Cardiac muscle cell (in vitro differentiated cells and primary cell): ENCODE results near the gene CLEC14A. TPM values are rescaled to one million over a fixed set of nuclear protein-coding genes. Genes with fewer than 3 reads are reported as not detected.

Experiments
- DNase-seq, 2 donors: peaks; one replicate each; pipeline versions ENCODE4 v3.0.0 to v3.0.0-alpha.2; 2010 to 2017; ENCODE audit warnings: low read depth in 1 of 2, low spot score in 1 of 2
- H3K27ac ChIP-seq: fragments of 200-600 bp; sonication (generic); 2 replicates; pipeline ENCODE4 v1.5.1; 2016
- H3K27me3 ChIP-seq: fragments of 200-600 bp; sonication (generic); 2 replicates; pipeline ENCODE4 v1.6.0; 2016; ENCODE audit warnings: control low read depth
- H3K36me3 ChIP-seq: fragments of 200-600 bp; sonication (generic); 2 replicates; pipeline ENCODE4 v1.5.1; 2016; ENCODE audit warnings: control low read depth
- H3K4me1 ChIP-seq: fragments of 200-600 bp; sonication (generic); 2 replicates; pipeline ENCODE4 v1.8.1; 2017; ENCODE audit warnings: low read depth, mild to moderate bottlenecking, mixed run types
- H3K4me3 ChIP-seq: fragments of 200-600 bp; sonication (generic); 2 replicates; pipeline ENCODE4 v1.5.1; 2016; ENCODE audit warnings: mild to moderate bottlenecking
- H3K9me3 ChIP-seq: fragments of 200-600 bp; sonication (generic); 2 replicates; pipeline ENCODE4 v1.5.1; 2017; ENCODE audit warnings: low read depth, mild to moderate bottlenecking, control low read depth
- polyA plus RNA-seq: library from polyadenylated mRNA; unstranded; fragments of >200 nt; fragmentation: Nextera tagmentation; extraction: Ambion mirVana; gene quantifications from 2 replicates; pipeline ENCODE4 v1.2.1, GENCODE V29; 2016
- total RNA-seq: library from RNA; depleted of rRNA; stranded (reverse); fragments of >200 nt; gene quantifications from 2 replicates; pipeline ENCODE4 v1.2.3, GENCODE V29; 2016
- TF ChIP-seq, protein P1 (sequence below): IDR thresholded peaks from 2 replicates; pipeline ENCODE4 v1.5.1; 2012; ENCODE audit warnings: low read depth, mild to moderate bottlenecking, low read length

CLEC14A gene
- total and polyA plus RNA-seq, 2 experiments from 2014 or later = 0.42 TPM; not detected in 1

DNA sequence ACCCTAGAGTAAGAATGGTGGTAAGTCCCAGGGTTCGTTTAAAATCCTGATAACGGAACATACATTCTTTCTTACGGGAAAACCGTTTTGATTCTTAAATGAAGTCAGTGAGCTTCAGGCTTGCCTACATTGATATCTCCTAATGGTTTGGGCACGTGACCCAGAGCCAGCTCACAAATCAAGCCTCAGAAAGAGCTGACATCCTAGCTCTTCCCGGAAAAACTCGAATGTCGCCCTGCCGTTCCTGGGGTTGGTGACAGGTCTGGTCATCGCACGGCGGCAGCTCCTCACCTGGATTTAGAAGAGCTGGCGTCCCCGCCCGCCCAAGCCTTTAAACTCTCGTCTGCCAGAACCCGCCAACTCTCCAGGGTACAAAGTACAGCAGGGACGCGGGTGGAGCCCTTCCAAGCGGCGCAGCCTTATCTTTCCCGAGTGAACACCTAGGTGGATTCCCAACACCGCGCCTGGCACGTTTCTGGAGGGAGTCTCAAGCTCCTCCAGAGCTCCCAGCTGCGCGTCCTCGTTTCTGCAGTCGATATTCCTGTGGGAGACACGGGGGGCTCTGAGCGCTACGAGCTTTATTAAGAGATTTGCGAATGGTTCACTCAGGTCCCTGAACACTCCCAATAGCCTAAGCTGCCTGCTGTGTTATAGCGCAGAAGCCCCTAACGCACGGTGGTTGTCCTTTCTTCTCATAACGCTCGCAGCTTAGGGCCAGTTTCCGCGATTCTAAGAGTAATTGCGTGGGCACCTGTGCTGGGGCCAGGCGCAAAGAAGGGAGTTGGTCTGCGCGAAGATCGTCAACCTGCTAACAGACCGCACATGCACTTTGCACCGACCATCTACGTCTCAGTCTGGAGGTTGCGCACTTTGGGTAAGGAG, 47.9 kb downstream of the CLEC14A start, which contains the start of gene SSTR1:
Gene SSTR1, plus strand, starts transcription at position 169 of the 882 bp plus-strand sequence. CDS start 1,486 bp downstream, outside the sequence.
- H3K4me3 ChIP-seq = peak within 1 kb of the TSS; percentile 12
- DNase-seq = peak; percentile 16 to 27
- peaks cover 85% of the 10 kb centered on the region for H3K27me3 ChIP-seq
- TF ChIP-seq, protein P1, sequence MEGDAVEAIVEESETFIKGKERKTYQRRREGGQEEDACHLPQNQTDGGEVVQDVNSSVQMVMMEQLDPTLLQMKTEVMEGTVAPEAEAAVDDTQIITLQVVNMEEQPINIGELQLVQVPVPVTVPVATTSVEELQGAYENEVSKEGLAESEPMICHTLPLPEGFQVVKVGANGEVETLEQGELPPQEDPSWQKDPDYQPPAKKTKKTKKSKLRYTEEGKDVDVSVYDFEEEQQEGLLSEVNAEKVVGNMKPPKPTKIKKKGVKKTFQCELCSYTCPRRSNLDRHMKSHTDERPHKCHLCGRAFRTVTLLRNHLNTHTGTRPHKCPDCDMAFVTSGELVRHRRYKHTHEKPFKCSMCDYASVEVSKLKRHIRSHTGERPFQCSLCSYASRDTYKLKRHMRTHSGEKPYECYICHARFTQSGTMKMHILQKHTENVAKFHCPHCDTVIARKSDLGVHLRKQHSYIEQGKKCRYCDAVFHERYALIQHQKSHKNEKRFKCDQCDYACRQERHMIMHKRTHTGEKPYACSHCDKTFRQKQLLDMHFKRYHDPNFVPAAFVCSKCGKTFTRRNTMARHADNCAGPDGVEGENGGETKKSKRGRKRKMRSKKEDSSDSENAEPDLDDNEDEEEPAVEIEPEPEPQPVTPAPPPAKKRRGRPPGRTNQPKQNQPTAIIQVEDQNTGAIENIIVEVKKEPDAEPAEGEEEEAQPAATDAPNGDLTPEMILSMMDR = no peak
- no peaks in the 10 kb centered on the region for H3K9me3 ChIP-seq
- H3K4me1 ChIP-seq = no peaks in the 10 kb centered on the region
- no peak within 1 kb of the TSS for H3K27ac ChIP-seq
- no peaks in the 10 kb centered on the region for H3K36me3 ChIP-seq

DNA sequence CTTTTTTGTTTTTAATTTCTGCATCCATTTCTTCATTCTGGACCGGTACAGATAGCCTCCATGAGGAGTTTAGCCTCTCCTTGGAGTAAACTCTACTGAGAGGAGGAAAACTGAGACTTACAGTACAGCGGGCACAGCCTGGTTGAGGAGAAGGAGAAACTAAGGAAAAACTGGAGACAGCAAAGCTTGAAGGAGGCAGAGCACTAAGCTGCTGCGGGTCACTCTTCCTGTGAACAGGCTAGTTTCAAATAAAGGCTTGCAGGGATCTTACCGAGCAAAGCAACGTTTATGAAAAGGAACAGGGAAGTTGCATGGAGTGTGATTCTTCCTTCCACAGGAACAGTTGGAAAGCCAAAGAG, 48.5 kb downstream of the CLEC14A start:
- TF ChIP-seq, protein P1 = no peak
- peaks cover 79% of the 10 kb centered on the region for H3K27me3 ChIP-seq
- H3K4me3 ChIP-seq = peak overlapping the region; percentile 12
- H3K27ac ChIP-seq = no peak overlapping the region
- DNase-seq = peak in 1 of 2 donors; percentile 9
- no peaks in the 10 kb centered on the region for H3K36me3 ChIP-seq
- no peaks in the 10 kb centered on the region for H3K9me3 ChIP-seq
- no peaks in the 10 kb centered on the region for H3K4me1 ChIP-seq

DNA sequence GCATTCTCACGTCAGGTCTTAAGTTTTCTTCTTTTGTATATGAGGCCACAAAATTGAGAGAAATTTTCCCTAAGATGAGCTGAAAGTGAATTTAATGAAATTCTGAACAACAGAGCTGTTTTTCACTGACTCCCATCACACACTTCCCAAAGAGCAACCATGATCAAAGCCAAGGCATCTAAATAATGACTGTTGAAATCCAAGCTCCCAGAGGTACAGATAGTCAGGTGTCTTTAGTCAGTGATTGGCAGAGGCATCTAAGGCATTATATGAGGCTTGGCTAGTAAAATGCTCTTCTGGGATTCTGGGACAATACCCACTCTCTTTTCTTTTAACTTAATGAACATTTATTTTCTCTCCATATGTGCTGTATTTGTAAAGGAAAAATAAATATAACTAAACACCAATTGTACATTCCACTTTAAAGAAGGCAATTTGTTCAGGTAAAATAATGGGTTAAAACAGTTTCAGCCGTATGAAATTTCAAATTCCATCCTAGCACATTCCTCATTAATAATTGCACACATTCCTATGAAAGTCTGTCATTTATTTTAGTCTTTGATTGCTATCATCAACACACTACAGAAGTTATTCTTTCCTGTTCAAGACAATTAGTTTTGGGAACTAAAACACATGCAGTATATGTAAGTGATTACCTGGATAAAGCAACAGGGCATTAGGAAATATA, 49.1 kb downstream of the CLEC14A start:
- H3K4me3 ChIP-seq = no peak overlapping the region

DNA sequence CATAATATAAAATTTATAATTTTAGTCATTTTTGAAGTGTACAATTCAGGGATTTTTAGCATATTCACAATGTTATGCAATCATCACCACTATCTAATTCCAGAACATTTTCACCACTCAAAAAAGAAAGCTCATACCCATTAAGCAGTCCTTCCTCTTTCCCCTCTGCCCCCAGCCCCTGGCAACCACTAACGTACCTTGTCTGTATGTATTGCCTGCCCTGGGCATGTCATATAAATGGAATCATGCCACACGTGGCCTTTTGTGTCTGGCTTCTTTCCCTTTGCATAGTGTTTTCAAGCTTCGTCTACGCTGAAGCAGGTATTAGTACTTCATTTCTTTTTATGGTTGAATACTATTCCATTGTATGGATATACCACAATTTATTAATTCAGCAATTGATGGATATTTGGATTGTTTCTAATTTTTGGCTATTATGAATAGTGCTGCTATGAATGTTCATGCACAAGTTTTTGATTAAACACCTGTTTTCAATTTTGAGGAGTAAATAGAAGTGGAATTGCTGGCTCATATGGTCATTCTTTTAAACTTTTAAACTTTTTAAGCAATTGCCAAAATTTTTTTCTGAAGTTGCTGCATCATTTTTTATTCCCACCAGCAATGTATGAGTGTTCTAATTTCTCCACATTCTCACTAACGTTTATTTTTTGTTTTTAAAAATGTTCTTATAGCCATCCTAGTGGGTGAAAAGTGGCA, 49.8 kb downstream of the CLEC14A start:
- no peaks in the 10 kb centered on the region for H3K9me3 ChIP-seq
- H3K36me3 ChIP-seq = no peaks in the 10 kb centered on the region
- no peak for DNase-seq
- no peaks in the 10 kb centered on the region for H3K4me1 ChIP-seq
- no peak overlapping the region for H3K4me3 ChIP-seq
- TF ChIP-seq, protein P1 = no peak
- peaks cover 66% of the 10 kb centered on the region for H3K27me3 ChIP-seq
- H3K27ac ChIP-seq = no peak overlapping the region

More for the DNA sequence above, 49.1 kb downstream of the CLEC14A start:
- Histone ChIP-seq H3K27ac (no peak overlapping the region), H3K4me1 (no peaks in the 10 kb centered on the region), H3K9me3 (no peaks in the 10 kb centered on the region), H3K36me3 (no peaks in the 10 kb centered on the region), H3K27me3 (peaks cover 74% of the 10 kb centered on the region)
- DNase-seq = no peak
- TF ChIP-seq, protein P1 = no peak

DNA sequence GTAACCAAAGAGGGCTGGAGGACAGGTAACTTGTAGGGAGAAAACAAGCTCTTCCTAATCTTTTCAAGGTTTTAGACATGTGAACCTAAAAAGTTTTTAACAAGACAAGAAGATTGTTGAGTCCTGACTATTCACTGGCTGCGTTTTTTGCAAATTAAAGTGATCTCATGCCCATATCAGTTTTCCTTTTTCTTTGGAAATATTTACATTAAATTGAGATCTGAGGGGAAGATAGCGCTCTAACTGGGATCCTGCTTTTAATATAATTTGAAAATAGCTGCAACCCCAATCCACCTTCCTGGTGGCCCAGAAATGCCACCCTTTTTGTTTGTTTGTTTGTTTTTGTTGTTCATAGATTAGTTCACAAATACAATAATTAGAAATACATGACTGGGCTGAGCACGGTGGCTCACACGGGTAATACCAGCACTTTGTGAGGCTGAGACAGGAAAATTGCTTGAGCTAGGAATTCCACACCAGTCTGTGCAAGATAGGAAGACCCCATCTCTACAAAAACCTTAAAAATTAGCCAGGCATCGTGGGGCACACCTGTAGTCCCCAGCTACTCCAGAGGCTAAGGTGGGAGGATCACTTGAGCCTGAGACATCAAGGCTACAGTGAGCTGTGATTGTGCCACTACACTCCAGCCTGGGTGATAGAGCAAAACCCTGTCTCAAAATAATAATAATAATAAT, 50.6 kb downstream of the CLEC14A start:
- no peak overlapping the region for H3K4me3 ChIP-seq
- peaks cover 58% of the 10 kb centered on the region for H3K27me3 ChIP-seq
- H3K9me3 ChIP-seq = no peaks in the 10 kb centered on the region
- DNase-seq = no peak
- no peaks in the 10 kb centered on the region for H3K4me1 ChIP-seq
- TF ChIP-seq, protein P1 = no peak
- no peak overlapping the region for H3K27ac ChIP-seq
- no peaks in the 10 kb centered on the region for H3K36me3 ChIP-seq
